Suppressor macrophage treated with lipopolysaccharide for 1 hour (primary cell): ENCODE measurements around the gene STIM1.

Experiments
- DNase-seq, 3 donors: peaks; one replicate each; pipeline ENCODE4 v3.0.0-alpha.2; 2020 to 2022

Gene STIM1

GRCh38 chr11:3831378-3832239, 23.9 kb upstream of the STIM1 start:
- peak; percentile 88 to 91 (median 89) for DNase-seq

DNA sequence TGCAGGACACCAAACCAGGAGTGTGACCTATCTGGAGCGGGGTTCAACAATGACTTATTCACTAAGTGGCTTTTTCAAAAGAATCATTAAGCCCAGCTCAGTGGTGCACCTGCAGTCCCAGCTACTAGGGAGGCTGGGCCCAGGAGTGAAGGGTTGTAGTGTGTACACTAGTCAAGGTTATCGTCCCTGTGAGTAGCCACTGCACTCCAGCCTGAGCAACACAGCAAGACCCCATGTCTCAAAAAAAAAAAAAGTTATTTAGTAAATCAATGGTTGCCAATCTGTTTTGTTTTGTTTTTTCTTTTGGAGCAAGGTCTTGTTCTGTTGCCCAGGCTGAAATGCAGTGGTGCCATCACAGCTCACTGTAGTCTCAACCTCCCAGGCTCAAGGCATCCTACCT, 22.6 kb upstream of the STIM1 start:
- no peak for DNase-seq

DNA sequence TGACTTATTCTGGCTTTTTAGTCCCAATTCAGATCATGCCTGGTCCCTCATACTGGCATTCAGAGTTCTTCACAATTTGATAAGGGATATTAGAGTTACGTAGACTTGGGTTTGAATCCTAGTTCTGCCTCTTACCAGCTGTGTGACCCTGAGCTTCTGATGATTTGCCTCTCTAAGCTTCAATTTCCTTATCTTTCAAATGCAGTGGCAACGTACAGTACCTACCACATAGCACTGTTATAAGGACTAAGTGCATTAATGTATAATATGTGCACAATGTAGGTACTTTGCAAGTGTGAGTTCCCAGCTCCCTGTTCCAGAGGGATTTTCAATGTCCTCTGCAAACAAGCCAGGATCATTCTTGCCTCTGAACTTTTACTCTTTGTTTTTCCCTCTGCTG, 22.0 kb upstream of the STIM1 start:
- no peak for DNase-seq

- DNase-seq: no peak
Measured at GRCh38 chr11:3834349-3834663, 21.2 kb upstream of the STIM1 start.

DNA sequence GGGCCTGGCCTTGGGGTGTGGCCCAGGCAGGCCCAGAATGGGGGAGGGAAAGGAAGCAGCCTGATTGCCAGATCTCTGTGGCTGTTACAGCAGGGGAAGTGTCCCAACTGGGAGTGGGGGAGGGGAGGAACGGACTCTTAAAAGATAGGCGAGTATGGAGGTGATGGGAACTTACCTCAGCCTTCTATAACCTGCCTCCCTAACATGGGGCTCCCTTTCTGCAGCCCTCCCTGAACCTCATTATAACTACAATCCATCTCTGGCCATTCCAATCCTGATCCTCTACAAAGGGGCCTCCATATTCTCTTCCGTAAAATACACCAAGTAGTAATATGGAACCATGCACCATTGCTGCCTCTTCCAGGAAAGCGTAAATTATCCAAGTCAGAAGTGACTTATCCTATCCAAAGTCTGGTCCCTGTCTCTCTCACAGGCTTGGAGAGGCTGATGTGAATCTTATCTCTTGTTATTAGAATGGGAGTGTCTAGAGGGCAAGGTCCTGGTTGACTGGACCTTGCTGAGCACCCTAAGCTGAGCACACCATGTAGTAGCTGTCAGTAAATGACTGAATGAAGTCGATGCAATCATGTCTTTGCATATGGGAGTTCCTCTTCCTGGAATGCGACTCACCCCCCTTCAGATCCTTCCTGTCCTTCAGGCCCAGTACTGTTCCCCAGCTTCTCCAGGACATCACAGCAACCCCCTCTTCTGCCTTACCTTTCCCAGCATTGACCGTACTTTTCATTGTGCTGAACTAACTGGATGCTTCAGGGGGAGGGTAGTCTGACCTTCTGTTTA, 20.6 kb upstream of the STIM1 start:
- peak; percentile 74 to 88 (median 85) for DNase-seq

- DNase-seq: peak; percentile 56 to 64 (median 63)
Measured at GRCh38 chr11:3835751-3836150, 19.7 kb upstream of the STIM1 start.

DNA sequence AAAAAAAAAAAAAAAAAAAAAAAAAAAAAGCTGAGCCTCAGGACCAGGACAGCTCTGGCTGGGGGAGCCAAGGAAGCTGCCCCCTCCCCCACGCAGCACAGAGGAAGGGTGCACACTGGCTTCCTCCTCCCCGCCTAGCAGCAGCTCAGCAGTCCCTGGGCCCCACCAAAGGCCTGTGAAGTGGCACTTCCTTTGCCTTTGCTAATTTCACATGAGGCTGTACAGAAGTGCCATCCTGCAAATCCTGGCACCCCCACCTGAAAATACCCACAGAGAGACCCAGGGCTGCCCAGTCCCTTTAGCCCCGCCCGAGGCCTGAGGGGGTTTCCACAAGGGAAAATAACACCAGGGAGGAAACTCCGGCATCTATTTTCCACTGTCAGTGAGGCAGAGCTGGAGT, 18.6 kb upstream of the STIM1 start:
- peak; percentile 91 to 96 (median 94) for DNase-seq

DNA sequence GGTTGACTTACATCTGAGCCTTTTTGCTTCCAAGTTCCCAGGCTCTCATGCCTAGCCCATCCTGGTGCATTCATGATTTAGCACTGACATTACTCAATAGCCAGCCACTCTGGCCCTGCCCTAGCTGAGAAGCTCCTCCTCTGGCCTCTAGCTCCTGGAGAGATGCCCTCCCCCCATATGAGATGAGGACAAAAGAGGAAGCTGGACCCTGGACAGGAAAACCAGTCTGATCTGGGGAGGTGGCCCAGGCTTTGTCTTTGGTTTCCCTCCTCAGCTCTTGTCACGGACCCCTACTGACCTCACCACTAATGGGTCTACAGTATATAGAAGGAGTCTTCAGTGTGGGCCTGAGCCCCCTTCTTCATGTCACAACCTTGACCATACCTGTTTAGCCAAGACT, 17.7 kb upstream of the STIM1 start:
- peak; percentile 89 to 95 (median 93) for DNase-seq

- DNase-seq: peak; percentile 35 to 67 (median 59)
Measured at GRCh38 chr11:3838504-3838903, 17.0 kb upstream of the STIM1 start.

DNA sequence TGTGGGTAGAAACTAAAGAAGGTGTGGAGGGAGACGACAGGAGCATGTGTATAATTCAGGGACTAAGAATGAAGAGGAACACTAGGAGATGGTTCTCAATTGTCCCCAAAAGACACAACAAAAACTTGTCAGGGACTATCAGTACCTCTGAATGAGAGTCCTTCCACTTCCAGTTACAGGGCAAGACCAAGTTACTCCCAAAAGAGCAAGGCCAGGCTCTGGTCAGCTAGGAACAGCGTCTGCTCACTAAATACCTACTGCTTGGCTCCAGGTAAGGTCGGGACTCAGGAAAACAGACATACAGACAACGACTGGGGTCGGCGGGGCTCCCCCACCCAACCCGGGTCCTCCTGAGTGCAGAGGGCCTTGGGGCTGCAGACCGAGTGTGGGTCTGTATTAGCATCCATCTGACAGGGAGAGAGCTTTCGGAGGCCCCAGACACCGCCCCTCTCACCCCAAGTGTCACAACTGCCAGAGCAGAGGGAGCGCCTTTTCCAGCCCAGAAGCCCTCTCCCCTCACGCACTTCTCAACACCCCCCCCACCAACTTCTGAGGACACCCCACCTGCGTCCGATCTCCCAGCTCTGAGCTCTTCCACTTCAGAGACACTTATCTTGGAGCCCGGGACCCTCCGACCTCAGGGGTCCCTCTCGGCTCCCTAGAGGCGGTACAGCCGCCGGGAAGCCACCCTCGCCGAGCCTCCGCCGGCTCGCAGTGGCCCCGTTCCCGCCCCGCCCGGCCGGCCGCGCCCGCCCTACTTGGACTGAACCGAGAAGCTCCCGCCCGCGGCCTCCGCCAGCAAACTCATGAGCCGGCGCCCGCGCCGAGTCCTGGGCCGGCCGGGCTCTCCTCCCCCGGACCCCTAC, 15.2 kb upstream of the STIM1 start:
- DNase-seq: peak in 2 of 3 donors; percentile 30 to 50

DNA sequence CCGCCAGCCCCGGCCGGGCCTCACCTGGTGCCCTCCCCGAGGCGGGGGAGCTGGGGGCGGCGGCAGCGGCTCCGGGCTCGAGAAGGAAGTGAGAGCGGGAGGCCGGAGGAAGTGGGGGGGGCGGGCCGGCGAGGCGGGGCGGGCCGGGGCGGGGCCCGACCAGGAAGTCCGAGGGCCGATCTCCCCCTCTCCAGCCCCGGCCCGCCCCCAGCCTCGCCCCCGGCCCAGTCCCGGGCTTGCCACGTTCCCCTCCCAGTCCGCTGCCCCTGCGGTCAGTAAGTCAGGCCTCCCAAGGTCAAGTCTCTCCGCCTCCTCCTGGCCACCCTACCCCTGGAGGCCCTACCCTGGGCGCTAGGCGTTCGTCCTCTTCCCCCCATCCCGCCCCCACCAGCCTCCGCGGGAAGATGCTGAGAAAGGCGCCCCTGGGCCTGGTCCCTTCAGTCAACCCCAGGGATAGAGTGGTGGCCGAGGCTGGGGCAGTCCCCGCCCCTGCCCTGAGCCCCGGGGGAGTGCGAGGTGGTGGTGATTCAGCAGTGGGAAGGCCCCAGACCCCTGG, 14.5 kb upstream of the STIM1 start, which contains the start of gene RHOG:
Gene RHOG (minus strand): TSS at position 90 of the 556 bp plus-strand sequence. CDS start 12,821 bp downstream, outside the sequence.
- peak in 2 of 3 donors; percentile 88 to 95 for DNase-seq

DNA sequence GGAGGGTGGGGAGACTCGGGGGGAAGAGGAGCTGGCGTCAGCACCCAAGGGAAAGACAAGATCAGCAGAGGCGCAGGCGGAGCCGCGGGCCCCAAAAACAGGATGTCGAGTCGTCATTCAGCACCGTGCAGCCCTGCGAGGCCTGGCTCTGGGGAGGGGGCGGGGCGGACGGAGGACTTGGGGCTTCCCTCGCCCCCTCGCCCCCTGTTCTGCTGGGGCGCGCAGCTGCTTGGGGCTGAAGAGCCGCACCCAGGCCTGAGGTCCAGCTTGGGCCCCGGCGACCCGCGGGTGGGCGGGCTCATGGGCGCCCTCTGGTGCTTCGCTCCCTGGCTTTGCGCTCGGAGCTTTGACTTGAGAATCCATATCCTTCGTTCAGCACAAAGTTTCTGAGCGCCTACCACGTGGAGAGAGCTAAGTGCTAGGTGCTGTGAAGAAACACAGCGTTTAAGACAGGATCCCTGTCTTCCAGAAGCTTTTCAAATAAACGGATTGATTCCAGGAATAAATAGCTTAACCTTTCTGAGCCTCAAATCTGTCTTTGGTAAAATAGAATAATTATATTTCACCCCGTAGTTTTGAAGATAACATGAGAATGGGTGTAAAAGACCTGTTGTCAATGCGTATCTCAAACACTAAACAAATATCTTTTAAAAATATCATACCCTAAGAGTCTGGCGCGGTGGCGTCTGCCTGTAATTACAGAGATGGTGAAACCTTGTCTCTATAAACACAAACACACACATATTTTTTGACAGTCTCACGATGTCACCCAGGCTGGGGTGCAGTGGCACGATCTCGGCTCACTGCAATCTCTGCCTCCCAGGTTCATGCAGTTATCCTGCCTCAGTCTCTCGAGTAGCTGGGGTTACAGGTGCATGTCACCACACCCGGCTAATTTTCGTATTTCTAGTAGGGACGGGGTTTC, 13.8 kb upstream of the STIM1 start:
- peak; percentile 97 to 99 (median 99) for DNase-seq

DNA sequence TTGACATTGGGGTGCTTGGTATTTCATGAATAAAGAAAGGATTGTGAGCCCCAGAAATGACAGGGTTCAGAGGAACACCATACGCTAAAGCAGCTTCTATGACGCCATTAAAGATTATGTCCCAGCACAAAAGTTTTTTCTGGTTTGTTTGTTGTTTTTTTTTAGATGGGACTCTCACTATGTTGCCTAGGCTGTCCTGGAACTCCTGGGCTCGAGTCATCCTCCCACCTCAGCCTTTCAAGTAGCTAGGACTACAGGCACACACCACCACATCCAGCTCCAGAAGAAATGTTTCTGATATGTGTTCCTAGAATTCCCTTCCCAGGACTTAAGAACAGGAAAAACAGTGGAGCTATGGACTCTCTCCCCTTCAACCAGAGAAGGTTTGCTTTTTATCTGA, 12.1 kb upstream of the STIM1 start:
- DNase-seq: peak in 2 of 3 donors; percentile 36 to 44

GRCh38 chr11:3845246-3845645, 10.2 kb upstream of the STIM1 start:
- DNase-seq: peak; percentile 46 to 60 (median 50)

DNA sequence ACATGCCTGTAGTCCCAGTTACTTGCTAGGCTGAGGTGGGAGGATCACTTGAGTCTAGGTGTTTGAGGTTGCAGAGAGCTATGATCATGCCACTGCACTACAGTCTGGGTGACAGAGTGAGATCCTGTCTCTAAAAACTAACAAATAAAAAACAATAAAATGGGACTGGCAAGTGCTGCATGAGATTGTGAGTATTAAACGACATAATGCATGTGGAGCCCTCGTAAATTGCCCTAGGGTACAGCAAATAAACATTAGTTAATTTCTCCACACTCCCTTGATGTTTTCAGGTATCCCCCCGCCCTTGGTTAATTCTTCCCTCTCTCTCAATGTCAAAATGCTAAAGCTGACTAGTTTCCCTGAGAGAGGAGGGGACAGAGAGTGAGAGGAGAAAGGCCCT, 9.8 kb upstream of the STIM1 start:
- DNase-seq: no peak

DNA sequence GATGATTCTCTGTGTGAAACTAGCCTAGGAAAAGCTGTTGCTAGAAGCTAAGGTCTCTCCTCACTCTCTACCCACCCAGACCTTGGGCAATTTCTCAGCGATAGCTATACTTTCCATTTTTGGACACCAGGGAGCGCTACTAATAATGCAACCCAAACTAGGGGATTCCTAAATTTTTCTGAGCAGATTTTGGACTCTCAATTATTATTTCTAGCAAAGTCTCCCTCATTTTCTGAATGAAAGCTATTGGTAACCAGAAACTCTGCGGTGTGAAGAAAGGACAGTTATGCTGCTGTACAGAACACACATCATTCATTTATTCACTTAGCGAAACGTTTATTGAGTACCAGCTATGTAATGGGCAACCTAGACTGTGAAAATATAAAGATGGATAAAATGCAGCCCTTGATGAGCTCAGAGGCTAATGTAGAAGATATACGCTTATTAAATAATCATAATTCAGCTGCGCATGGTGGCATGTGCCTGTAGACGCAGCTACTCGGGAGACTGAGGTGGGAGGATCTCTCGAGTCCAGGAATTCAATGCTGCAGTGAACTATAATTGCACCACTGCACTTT, 6.1 kb upstream of the STIM1 start:
- peak; percentile 71 to 81 (median 75) for DNase-seq

DNA sequence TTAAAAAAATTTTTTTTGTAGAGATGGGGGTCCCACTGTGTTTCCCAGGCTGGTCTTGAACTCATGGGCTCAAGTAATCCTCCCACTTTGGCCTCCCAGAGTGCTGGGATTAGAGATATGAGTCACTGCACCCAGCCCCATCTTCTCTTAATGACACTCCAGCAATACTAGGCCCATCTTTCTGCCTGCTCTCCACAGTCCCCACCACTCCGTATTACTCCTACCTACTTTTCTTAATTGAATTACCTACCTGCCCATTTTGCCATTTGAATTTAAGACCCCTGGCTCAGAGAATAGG, 2.0 kb upstream of the STIM1 start:
- no peak for DNase-seq

- DNase-seq: peak; percentile 64 to 74 (median 68)
Measured at GRCh38 chr11:3853899-3854659, 1.4 kb upstream of the STIM1 start.

DNA sequence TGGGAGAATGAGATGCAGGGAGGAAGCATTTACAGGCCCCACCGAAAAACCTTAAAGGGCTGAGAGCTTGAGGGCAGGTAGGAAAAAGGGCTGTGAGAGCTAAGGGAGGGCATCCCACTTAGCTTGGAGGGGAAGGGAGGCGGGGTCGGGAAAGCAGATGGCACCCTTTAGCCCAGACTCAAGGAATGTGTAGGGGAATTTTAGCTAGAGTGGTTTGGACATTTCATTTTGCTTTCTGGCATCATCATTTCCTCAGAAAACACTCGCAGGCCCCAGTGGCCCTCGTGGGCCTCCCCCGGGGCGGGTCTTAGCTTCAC, 846 bp upstream of the STIM1 start:
- no peak for DNase-seq

- DNase-seq: peak; percentile 50 to 65 (median 52)
Measured at GRCh38 chr11:3855808-3856491, 486 bp downstream of the STIM1 start.
